Omental fat pad (tissue), 4 donors: Measurements from ENCODE around the gene CELF2. TPM values are rescaled to one million over a fixed set of nuclear protein-coding genes. Genes with fewer than 3 reads are reported as not detected.
"Not testable (repeated sequence)": the region's sequence is repeated elsewhere in the genome, so short reads cannot be mapped to it uniquely, and the experiment has no call there.

Experiments used
- ATAC-seq: fragments of 150-250 bp; one replicate; pipeline ENCODE4 v1.9.1; 2016; ENCODE audit warnings: mild to moderate bottlenecking, moderate library complexity; ENCODE audit not compliant: low FRiP score
- DNase-seq: peaks from one replicate; pipeline ENCODE4 v3.0.0-alpha.2; 2019; ENCODE audit warnings: low spot score
- CTCF ChIP-seq, 3 donors: fragments of 450-650 bp; IDR thresholded peaks; one replicate each; pipeline ENCODE4 v1.5.1; 2016 to 2017; ENCODE audit warnings: antibody characterized with exemption in 3 of 3, mild to moderate bottlenecking in 3 of 3, moderate library complexity in 2 of 3
- total RNA-seq, 4 donors: library from RNA; depleted of rRNA; stranded (reverse); fragments of >200 nt; gene quantifications; one replicate each; pipeline ENCODE4 v1.1.0, GENCODE V29; 2016

The CELF2 gene
- total RNA-seq, 4 donors from 2014 or later: 81.7 to 116 (median 104) TPM

- DNase-seq (no peak), ATAC-seq (no peak)
- TF ChIP-seq CTCF (IDR thresholded peaks at IDR 0.05): no peak
Observed at GRCh38 chr10:11339660-11340059, 322.0 kb downstream of the CELF2 start.

GRCh38 chr10:11341283-11341960 lies 323.8 kb downstream of the CELF2 start:
- TF ChIP-seq CTCF (IDR thresholded peaks at IDR 0.05): no peak
- ATAC-seq (no peak), DNase-seq (no peak)

GRCh38 chr10:11344081-11344480 lies 326.4 kb downstream of the CELF2 start:
- DNase-seq (no peak), ATAC-seq (no peak)
- no peak for TF ChIP-seq CTCF (IDR thresholded peaks at IDR 0.05)

- DNase-seq: no peak
- no peak for ATAC-seq
- TF ChIP-seq CTCF (IDR thresholded peaks at IDR 0.05): no peak
Observed at GRCh38 chr10:11344550-11344949, 326.9 kb downstream of the CELF2 start.

- DNase-seq (no peak), ATAC-seq (no peak)
- TF ChIP-seq CTCF (IDR thresholded peaks at IDR 0.05): no peak
Observed at GRCh38 chr10:11345224-11346054, 327.8 kb downstream of the CELF2 start.

- ATAC-seq, DNase-seq: not testable (repeated sequence)
Observed at GRCh38 chr10:11347580-11347979, 329.9 kb downstream of the CELF2 start.

- no peak for TF ChIP-seq CTCF (IDR thresholded peaks at IDR 0.05)
- ATAC-seq (no peak), DNase-seq (no peak)
Observed at GRCh38 chr10:11351801-11352200, 334.1 kb downstream of the CELF2 start.
